Gastroesophageal sphincter (tissue), 3 donors: ENCODE data around the gene DUSP8.

Source experiments
- CTCF ChIP-seq, 4 experiments: fragments of 200-600 bp in 2 of 4; fragments of 450-650 bp in 2 of 4; sonication (generic) in 1 of 4; IDR thresholded peaks; one replicate each; pipeline ENCODE4 v1.5.1; 2017 to 2019; ENCODE audit warnings: antibody characterized with exemption in 4 of 4, mild to moderate bottlenecking in 2 of 4, moderate library complexity in 2 of 4
- EP300 ChIP-seq: sonication (generic); formaldehyde crosslinking; IDR thresholded peaks from one replicate; pipeline ENCODE4 v1.6.1; 2017; ENCODE audit warnings: antibody characterized with exemption, mild to moderate bottlenecking

- TF ChIP-seq CTCF (IDR thresholded peaks at IDR 0.05), result peak in 1 of 4 experiments; percentile 27
- TF ChIP-seq EP300, result no peak
Observed at GRCh38 chr11:1560649-1561251, 11.3 kb downstream of the DUSP8 start.
